22Rv1 (cell line): Measurements from ENCODE around the gene SUGCT.

Experiments used
- H3K27ac ChIP-seq: fragments of 450-650 bp; 2 replicates; pipeline ENCODE4 v1.5.1; 2017
- CTCF ChIP-seq: fragments of 450-650 bp; IDR thresholded peaks from 2 replicates; pipeline ENCODE4 v1.5.1; 2017; ENCODE audit warnings: mild to moderate bottlenecking
- ZFX ChIP-seq: fragments of 450-650 bp; IDR thresholded peaks from 2 replicates; pipeline ENCODE4 v1.6.1; 2017; ENCODE audit warnings: antibody characterized with exemption, borderline replicate concordance

Gene SUGCT

GRCh38 chr7:40356871-40357709 is 222.3 kb downstream of the SUGCT start:
- H3K27ac ChIP-seq = no peak overlapping the region
- no peak for TF ChIP-seq ZFX
- no peak for TF ChIP-seq CTCF

GRCh38 chr7:40369641-40370277 is 235.0 kb downstream of the SUGCT start:
- TF ChIP-seq CTCF (no peak), ZFX (no peak)
- H3K27ac ChIP-seq = no peak overlapping the region

GRCh38 chr7:40371806-40372440 is 237.1 kb downstream of the SUGCT start:
- no peak overlapping the region for H3K27ac ChIP-seq
- TF ChIP-seq ZFX (no peak), CTCF (no peak)

GRCh38 chr7:40374575-40374974 is 239.8 kb downstream of the SUGCT start:
- TF ChIP-seq ZFX (no peak), CTCF (no peak)
- H3K27ac ChIP-seq = no peak overlapping the region

- H3K27ac ChIP-seq = no peak overlapping the region
- no peak for TF ChIP-seq ZFX
- TF ChIP-seq CTCF = no peak
These were observed 245.3 kb downstream of the SUGCT start for GRCh38 chr7:40380111-40380510.

DNA sequence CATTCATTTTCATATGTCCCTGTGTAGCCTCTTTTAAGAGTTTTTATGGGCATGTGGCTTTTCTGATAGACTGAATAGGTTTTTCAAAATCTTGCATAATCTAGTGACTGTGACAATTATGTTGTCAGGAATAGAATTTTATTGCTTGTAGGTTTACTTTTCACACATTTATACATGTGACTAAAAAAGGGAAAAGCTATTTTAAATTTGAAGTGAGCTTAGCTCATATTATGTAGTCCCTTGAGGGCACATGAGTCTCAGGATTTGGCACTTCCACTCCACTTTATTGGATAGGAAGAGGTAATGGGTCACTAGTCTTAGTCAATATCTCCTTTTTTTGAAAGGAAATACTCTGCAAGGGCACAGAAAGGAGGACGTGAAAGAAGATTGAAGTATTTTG is 247.3 kb downstream of the SUGCT start:
- H3K27ac ChIP-seq = no peak overlapping the region
- no peak for TF ChIP-seq ZFX
- no peak for TF ChIP-seq CTCF

DNA sequence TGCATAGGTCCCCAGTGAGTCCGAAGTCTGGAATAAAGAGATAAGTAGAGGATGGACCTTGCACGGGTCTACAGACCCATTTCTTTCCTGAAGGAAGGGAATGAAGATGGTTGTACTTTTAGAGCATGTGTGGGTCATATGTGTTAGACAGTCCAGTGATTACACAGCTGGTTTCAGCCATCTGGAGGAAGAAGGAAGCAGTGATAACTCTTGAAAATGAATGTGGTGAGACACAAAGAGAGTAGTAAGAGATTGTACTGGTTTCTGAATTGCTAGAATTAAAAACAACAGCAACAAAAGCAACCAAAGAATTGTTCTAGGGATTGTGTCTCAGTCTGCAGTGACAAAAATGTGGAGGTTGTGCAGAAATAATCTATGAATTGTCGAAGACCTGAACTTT is 258.9 kb downstream of the SUGCT start:
- TF ChIP-seq CTCF (no peak), ZFX (no peak)
- no peak overlapping the region for H3K27ac ChIP-seq
